B cell (primary cell): ENCODE measurements around the gene DHX57. TPM values are rescaled to one million over a fixed set of nuclear protein-coding genes. Genes with fewer than 3 reads are reported as not detected.
"Not testable (repeated sequence)": the region's sequence is repeated elsewhere in the genome, so short reads cannot be mapped to it uniquely, and the experiment has no call there.

ENCODE experiments used
- ATAC-seq: fragments of 200-7000 bp; cut with Tn5 transposase; one replicate; pipeline ENCODE4 v1.10.0; 2021; ENCODE audit warnings: low read depth, mild to moderate bottlenecking, moderate number of reproducible peaks, moderate library complexity
- CTCF ChIA-PET: fragments of 350-600 bp; sonication (Branson Sonifier 250); formaldehyde crosslinking; loops from one replicate; lab custom pipeline; 2021; ENCODE audit warnings: antibody characterized with exemption, inconsistent platforms; lab: Charles Lee
- POLR2A ChIA-PET: fragments of 350-600 bp; sonication (Branson Sonifier 250); formaldehyde crosslinking; loops from one replicate; lab custom pipeline; 2021; ENCODE audit warnings: antibody characterized with exemption; lab: Charles Lee
- DNase-seq: peaks from one replicate; pipeline ENCODE4 v3.0.0; 2013
- H2AFZ ChIP-seq: 2 replicates; pipeline ENCODE4 v1.6.1; 2012; ENCODE audit warnings: mild to moderate bottlenecking, low read depth, low read length; ENCODE audit not compliant: insufficient read depth, poor library complexity, severe bottlenecking
- H3K27ac ChIP-seq, 2 donors: 1 replicate in 1 of 2; 2 replicates in 1 of 2; pipeline ENCODE4 v1.5.1; 2012 to 2013; ENCODE audit warnings: low read length in 2 of 2, mild to moderate bottlenecking in 2 of 2, moderate library complexity in 1 of 2
- H3K27me3 ChIP-seq, 4 experiments: fragments of 200-600 bp in 1 of 4; sonication (generic) in 1 of 4; replicated peaks in 1 of 4; 1 replicate in 2 of 4; 2 replicates in 2 of 4; pipeline versions ENCODE4 v1.6.1 to v1.7.0; 2013 to 2016; ENCODE audit warnings: low read length in 3 of 4, mild to moderate bottlenecking in 2 of 4, mixed read lengths in 1 of 4, moderate library complexity in 1 of 4; ENCODE audit not compliant: insufficient read depth in 4 of 4, control insufficient read depth in 3 of 4; ENCODE audit errors: control extremely low read depth in 1 of 4
- H3K36me3 ChIP-seq, 2 experiments: replicated peaks in 1 of 2; 1 replicate in 1 of 2; 2 replicates in 1 of 2; pipeline versions ENCODE4 v1.6.1 to v1.7.1; 2013; ENCODE audit warnings: low read length in 1 of 2; ENCODE audit not compliant: insufficient read depth in 2 of 2, control insufficient read depth in 1 of 2; ENCODE audit errors: control extremely low read depth in 1 of 2, extremely low read depth in 1 of 2
- H3K4me1 ChIP-seq, 2 donors: fragments of 200-600 bp in 1 of 2; sonication (generic) in 1 of 2; 1 replicate in 1 of 2; 2 replicates in 1 of 2; pipeline versions ENCODE4 v1.5.1 to v1.6.1; 2013 to 2017; ENCODE audit warnings: low read length in 2 of 2; ENCODE audit not compliant: control insufficient read depth in 2 of 2, insufficient read depth in 2 of 2
- H3K4me2 ChIP-seq: replicated peaks from 2 replicates; pipeline ENCODE3; 2012; ENCODE audit warnings: mild to moderate bottlenecking, low read depth, low read length; ENCODE audit not compliant: poor library complexity, severe bottlenecking
- H3K4me3 ChIP-seq, 5 experiments: fragments of 200-600 bp in 1 of 5; sonication (generic) in 1 of 5; 1 replicate in 3 of 5; 2 replicates in 2 of 5; pipeline versions ENCODE4 v1.5.1 to v1.7.0; 2011 to 2016; ENCODE audit warnings: low read length in 4 of 5, mild to moderate bottlenecking in 4 of 5, low read depth in 2 of 5, control low read depth in 1 of 5, moderate library complexity in 1 of 5; ENCODE audit not compliant: insufficient read depth in 1 of 5; ENCODE audit errors: control extremely low read depth in 1 of 5, extremely low read depth in 1 of 5
- H3K79me2 ChIP-seq: fragments of 200-600 bp; sonication (generic); one replicate; pipeline ENCODE4 v1.6.0; 2016; ENCODE audit warnings: low read length; ENCODE audit not compliant: control insufficient read depth, insufficient read depth
- H3K9ac ChIP-seq: fragments of 200-600 bp; sonication (generic); 2 replicates; pipeline ENCODE4 v1.6.1; 2017; ENCODE audit warnings: mild to moderate bottlenecking, low read length, moderate library complexity
- H3K9me3 ChIP-seq, 3 donors: one replicate each; pipeline versions ENCODE4 v1.6.1 to v1.7.1; 2013; ENCODE audit warnings: low read length in 2 of 3; ENCODE audit not compliant: control insufficient read depth in 2 of 3, insufficient read depth in 1 of 3; ENCODE audit errors: control extremely low read depth in 1 of 3
- H4K20me1 ChIP-seq: 2 replicates; pipeline ENCODE4 v1.6.0; 2012; ENCODE audit warnings: mild to moderate bottlenecking, low read length; ENCODE audit not compliant: insufficient read depth, control insufficient read depth, poor library complexity, severe bottlenecking
- H3K27ac Mint-ChIP-seq: one replicate; pipeline ENCODE4 v1.8.0; 2021; ENCODE audit warnings: mixed read lengths
- H3K27me3 Mint-ChIP-seq: one replicate; pipeline ENCODE4 v1.8.0; 2021; ENCODE audit warnings: mixed read lengths
- H3K4me1 Mint-ChIP-seq: one replicate; pipeline ENCODE4 v1.8.0; 2021; ENCODE audit warnings: mixed read lengths
- H3K4me3 Mint-ChIP-seq: one replicate; pipeline ENCODE4 v1.8.0; 2021; ENCODE audit warnings: mixed read lengths
- H3K9me3 Mint-ChIP-seq: one replicate; pipeline ENCODE4 v1.8.0; 2022; ENCODE audit warnings: mixed read lengths; ENCODE audit not compliant: insufficient read depth
- EZH2 ChIP-seq: IDR thresholded peaks from 2 replicates; pipeline ENCODE4 v1.6.1; 2012; ENCODE audit warnings: borderline replicate concordance, low read depth, mild to moderate bottlenecking, moderate library complexity, low read length; ENCODE audit not compliant: insufficient read depth, poor library complexity, severe bottlenecking
- WGBS: methylation state at CpG from one replicate; pipeline ENCODE4 v1.1.5; 2013; ENCODE audit warnings: missing lambda C conversion rate; ENCODE audit not compliant: insufficient coverage; 5-methylcytosine and 5-hydroxymethylcytosine counted together
- intact Hi-C: fragments of 100-400 bp; cut with micrococcal nuclease; formaldehyde crosslinking; loops from one replicate; pipeline ENCODE4 v1.10.0; 2022
- polyA plus RNA-seq: library from polyadenylated mRNA; depleted of rRNA; stranded (reverse); fragments of >200 nt; gene quantifications from 2 replicates; pipeline ENCODE4 v1.2.3, GENCODE V29; 2012
- total RNA-seq, 2 donors: library from RNA; stranded (reverse); fragments of 120-200 nt in 1 of 2; gene quantifications; 1 replicate in 1 of 2; 2 replicates in 1 of 2; pipeline versions ENCODE4 v1.2.3 to v1.2.4, GENCODE V29; 2013 to 2022
- TF ChIP-seq, protein P1 (sequence below): fragments of 200-600 bp; IDR thresholded peaks from one replicate; pipeline ENCODE4 v1.8.0; 2022; ENCODE audit warnings: antibody characterized with exemption, mild to moderate bottlenecking

DHX57 gene
- total and polyA plus RNA-seq, 2 donors (not counting 1 experiment from before 2014, with no cell fraction given) = 7.7 to 25.0 TPM

DNA sequence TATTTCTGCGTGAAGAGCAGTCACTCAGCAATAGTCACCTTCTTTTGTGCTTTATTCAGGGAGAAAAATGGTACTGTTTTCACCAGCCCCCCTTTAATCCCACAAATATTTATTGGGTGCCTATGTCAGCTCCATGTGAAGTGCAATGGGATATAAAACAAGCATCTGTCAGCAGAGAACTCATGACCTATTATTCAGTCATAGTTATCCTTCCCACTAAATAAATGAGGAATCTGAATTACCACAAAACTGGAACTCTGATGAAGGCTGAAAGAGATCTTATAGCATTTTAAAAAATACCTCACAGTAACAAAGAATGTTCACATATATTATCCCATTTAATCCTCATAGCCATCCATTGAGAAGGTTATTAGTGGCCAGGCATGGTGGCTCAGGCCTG lies 45.8 kb downstream of the DHX57 start:
- Histone ChIP-seq H3K9ac (no peak overlapping the region), H3K4me1 (peaks cover under 1 to 3% of the 10 kb centered on the region in 2 donors), H3K27me3 (no peaks in the 10 kb centered on the region), H3K36me3 (peaks cover 1 to 30% of the 10 kb centered on the region in 2 experiments), H3K9me3 (no peaks in the 10 kb centered on the region), H3K4me2 (no peak overlapping the region), H3K4me3 (no peak overlapping the region), H3K79me2 (no peaks in the 10 kb centered on the region), H4K20me1 (no peaks in the 10 kb centered on the region), H3K27ac (no peak overlapping the region), H2AFZ (no peak overlapping the region)
- Mint-ChIP-seq H3K27ac (no peak overlapping the region), H3K4me3 (no peak overlapping the region), H3K27me3 (no peaks in the 10 kb centered on the region), H3K9me3 (no peaks in the 10 kb centered on the region), H3K4me1 (peaks cover 4% of the 10 kb centered on the region)
- intact Hi-C loops = loop anchor here (10.0 kb wide), 1 partner anchor 55 kb away; the partner anchor contains the start of gene GEMIN6
- TF ChIP-seq EZH2 = no peak
- TF ChIP-seq, protein P1, sequence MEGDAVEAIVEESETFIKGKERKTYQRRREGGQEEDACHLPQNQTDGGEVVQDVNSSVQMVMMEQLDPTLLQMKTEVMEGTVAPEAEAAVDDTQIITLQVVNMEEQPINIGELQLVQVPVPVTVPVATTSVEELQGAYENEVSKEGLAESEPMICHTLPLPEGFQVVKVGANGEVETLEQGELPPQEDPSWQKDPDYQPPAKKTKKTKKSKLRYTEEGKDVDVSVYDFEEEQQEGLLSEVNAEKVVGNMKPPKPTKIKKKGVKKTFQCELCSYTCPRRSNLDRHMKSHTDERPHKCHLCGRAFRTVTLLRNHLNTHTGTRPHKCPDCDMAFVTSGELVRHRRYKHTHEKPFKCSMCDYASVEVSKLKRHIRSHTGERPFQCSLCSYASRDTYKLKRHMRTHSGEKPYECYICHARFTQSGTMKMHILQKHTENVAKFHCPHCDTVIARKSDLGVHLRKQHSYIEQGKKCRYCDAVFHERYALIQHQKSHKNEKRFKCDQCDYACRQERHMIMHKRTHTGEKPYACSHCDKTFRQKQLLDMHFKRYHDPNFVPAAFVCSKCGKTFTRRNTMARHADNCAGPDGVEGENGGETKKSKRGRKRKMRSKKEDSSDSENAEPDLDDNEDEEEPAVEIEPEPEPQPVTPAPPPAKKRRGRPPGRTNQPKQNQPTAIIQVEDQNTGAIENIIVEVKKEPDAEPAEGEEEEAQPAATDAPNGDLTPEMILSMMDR = no peak
- ATAC-seq (no peak), DNase-seq (no peak)
- ChIA-PET CTCF (no interaction called here), POLR2A (no interaction called here)
- no CpG with 5 or more reads among the region's 1 CpG for WGBS

DNA sequence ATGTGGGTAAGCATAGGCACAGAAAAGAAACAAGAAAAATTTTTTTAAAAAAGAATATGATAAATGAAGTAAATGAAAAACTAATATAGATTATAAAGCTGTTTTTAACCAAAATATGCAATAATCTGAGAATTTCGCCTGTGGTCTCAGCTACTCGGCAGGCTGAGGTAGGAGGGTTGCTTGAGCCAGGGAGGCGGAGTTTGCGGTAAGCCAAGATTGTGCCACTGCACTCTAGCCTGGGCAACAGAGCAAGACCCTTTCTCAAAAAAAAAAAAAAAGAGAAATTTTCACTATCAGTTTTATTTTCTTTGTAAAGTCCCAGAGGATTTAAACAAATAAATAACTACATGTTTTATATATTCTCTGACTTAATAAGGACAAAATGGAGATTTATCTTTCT lies 47.3 kb downstream of the DHX57 start:
- H3K36me3 ChIP-seq = peaks cover 1 to 29% of the 10 kb centered on the region in 2 experiments
- H3K9me3 ChIP-seq = no peaks in the 10 kb centered on the region
- H3K27me3 Mint-ChIP-seq = no peaks in the 10 kb centered on the region
- no peaks in the 10 kb centered on the region for H3K4me1 ChIP-seq
- H4K20me1 ChIP-seq = no peaks in the 10 kb centered on the region
- no peak overlapping the region for H3K27ac Mint-ChIP-seq
- no peaks in the 10 kb centered on the region for H3K79me2 ChIP-seq
- H2AFZ ChIP-seq = no peak overlapping the region
- H3K4me2 ChIP-seq = no peak overlapping the region
- CTCF ChIA-PET = no interaction called here
- WGBS = no CpG with 5 or more reads among the region's 4 CpGs
- no peak overlapping the region for H3K4me3 Mint-ChIP-seq
- H3K27me3 ChIP-seq = no peaks in the 10 kb centered on the region
- H3K9ac ChIP-seq = no peak overlapping the region
- DNase-seq (no peak), ATAC-seq (no peak)
- no peak overlapping the region for H3K4me3 ChIP-seq
- POLR2A ChIA-PET = no interaction called here
- no peak overlapping the region for H3K27ac ChIP-seq
- intact Hi-C loops = no loop called here
- H3K4me1 Mint-ChIP-seq = no peaks in the 10 kb centered on the region
- peaks cover 4% of the 10 kb centered on the region for H3K9me3 Mint-ChIP-seq
- no peak for TF ChIP-seq EZH2
- TF ChIP-seq, protein P1 = no peak

DNA sequence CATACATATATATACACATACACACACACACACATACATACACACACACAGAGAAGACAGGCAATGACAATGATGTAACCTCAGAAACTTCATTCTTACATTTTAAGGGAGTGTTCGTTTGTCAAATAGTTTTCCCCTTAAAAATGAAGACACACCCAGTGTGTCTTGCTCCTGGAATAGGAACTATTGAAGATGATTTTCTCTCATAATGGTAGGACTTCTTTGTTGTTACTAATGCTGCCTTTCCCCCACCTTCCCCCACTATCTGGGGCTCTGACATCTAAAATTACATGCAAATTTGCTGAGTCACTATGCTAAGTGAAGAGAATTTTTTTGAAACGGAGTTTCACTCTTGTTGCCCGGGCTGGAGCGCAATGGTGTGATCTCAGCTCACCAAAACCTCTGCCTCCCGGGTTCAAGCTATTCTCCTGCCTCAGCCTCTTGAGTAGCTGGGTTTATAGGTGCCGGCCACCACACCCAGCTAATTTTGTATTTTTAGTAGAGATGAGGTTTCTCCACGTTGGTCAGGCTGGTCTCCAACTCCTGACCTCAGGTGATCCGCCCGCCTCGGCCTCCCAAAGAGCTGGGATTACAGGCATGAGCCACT lies 48.1 kb downstream of the DHX57 start:
- H3K4me3 ChIP-seq, ATAC-seq, DNase-seq, H3K27me3 Mint-ChIP-seq, H3K9me3 Mint-ChIP-seq, H3K4me1 Mint-ChIP-seq, H3K79me2 ChIP-seq, H3K4me1 ChIP-seq, H3K27me3 ChIP-seq, H3K9me3 ChIP-seq, H3K4me2 ChIP-seq, H2AFZ ChIP-seq, POLR2A ChIA-PET, H3K4me3 Mint-ChIP-seq, H4K20me1 ChIP-seq, H3K9ac ChIP-seq, intact Hi-C loops, H3K27ac ChIP-seq, CTCF ChIA-PET: not testable (repeated sequence)
- peak overlapping the region; percentile 32 for H3K27ac Mint-ChIP-seq
- peaks cover 3 to 32% of the 10 kb centered on the region in 2 experiments for H3K36me3 ChIP-seq
- WGBS = 80% methylated on average over 4 of the region's 10 CpGs
